Stimulated activated effector memory CD8-positive, alpha-beta T cell treated with anti-CD3 and anti-CD28 coated beads, Interleukin-12 subunit alpha, Interleukin-12 subunit beta, amount 100 ng/mL, for 72 hours (primary cell): ENCODE measurements around the gene PCID2.

Experiments
- ATAC-seq: fragments of 150-1000 bp; cut with Tn5 transposase; 2 replicates; pipeline ENCODE4 v1.10.0; 2021
- DNase-seq, 2 donors: peaks; one replicate each; pipeline ENCODE4 v3.0.0; 2021 to 2022; ENCODE audit warnings: low spot score in 2 of 2
- H3K27ac Mint-ChIP-seq: one replicate; pipeline ENCODE4 v1.8.0; 2022; ENCODE audit warnings: mild to moderate bottlenecking, mixed read lengths
- H3K36me3 Mint-ChIP-seq: one replicate; pipeline ENCODE4 v1.8.0; 2022; ENCODE audit warnings: mild to moderate bottlenecking, mixed read lengths
- H3K4me1 Mint-ChIP-seq: one replicate; pipeline ENCODE4 v1.8.0; 2022; ENCODE audit warnings: mixed read lengths
- H3K4me3 Mint-ChIP-seq: one replicate; pipeline ENCODE4 v1.8.0; 2022; ENCODE audit warnings: mild to moderate bottlenecking, mixed read lengths
- H3K9me3 Mint-ChIP-seq: one replicate; pipeline ENCODE4 v1.8.0; 2022; ENCODE audit warnings: mixed read lengths

PCID2 gene

GRCh38 chr13:113144255-113144629 is 64.2 kb downstream of the PCID2 start:
- Mint-ChIP-seq H3K27ac (no peak overlapping the region), H3K36me3 (peaks cover 7% of the 10 kb centered on the region), H3K4me3 (no peak overlapping the region), H3K4me1 (peaks cover 7% of the 10 kb centered on the region), H3K9me3 (peaks cover 5% of the 10 kb centered on the region)
- DNase-seq (no peak), ATAC-seq (no peak)

GRCh38 chr13:113143466-113144254 is 64.8 kb downstream of the PCID2 start:
- Mint-ChIP-seq H3K36me3 (peaks cover 7% of the 10 kb centered on the region), H3K4me1 (peaks cover 7% of the 10 kb centered on the region), H3K9me3 (peaks cover 5% of the 10 kb centered on the region), H3K4me3 (no peak overlapping the region), H3K27ac (no peak overlapping the region)
- DNase-seq (no peak), ATAC-seq (no peak)

- Mint-ChIP-seq H3K36me3 (peaks cover 7% of the 10 kb centered on the region), H3K27ac (no peak overlapping the region), H3K4me3 (no peak overlapping the region), H3K4me1 (peaks cover 7% of the 10 kb centered on the region), H3K9me3 (peaks cover 5% of the 10 kb centered on the region)
- ATAC-seq (no peak), DNase-seq (no peak)
Measured at GRCh38 chr13:113142876-113143275, 65.6 kb downstream of the PCID2 start.

- Mint-ChIP-seq H3K36me3 (peaks cover 7% of the 10 kb centered on the region), H3K27ac (no peak overlapping the region)
- DNase-seq: no peak
Measured at GRCh38 chr13:113141601-113141970, 66.9 kb downstream of the PCID2 start.

GRCh38 chr13:113140677-113141600 is 67.5 kb downstream of the PCID2 start:
- ATAC-seq: no peak
- H3K4me1 Mint-ChIP-seq: peaks cover 5% of the 10 kb centered on the region

More at GRCh38 chr13:113141601-113141970, 66.9 kb downstream of the PCID2 start:
- Mint-ChIP-seq H3K4me1 (peaks cover 7% of the 10 kb centered on the region), H3K4me3 (no peak overlapping the region), H3K9me3 (peaks cover 5% of the 10 kb centered on the region)
- ATAC-seq: no peak

GRCh38 chr13:113139577-113139976 is 68.9 kb downstream of the PCID2 start:
- no peaks in the 10 kb centered on the region for H3K9me3 Mint-ChIP-seq
- no peak overlapping the region for H3K4me3 Mint-ChIP-seq
- DNase-seq (no peak), ATAC-seq (no peak)
- no peak overlapping the region for H3K27ac Mint-ChIP-seq
- no peaks in the 10 kb centered on the region for H3K4me1 Mint-ChIP-seq
- H3K36me3 Mint-ChIP-seq: no peaks in the 10 kb centered on the region

More at GRCh38 chr13:113140677-113141600, 67.5 kb downstream of the PCID2 start:
- Mint-ChIP-seq H3K9me3 (peaks cover 5% of the 10 kb centered on the region), H3K27ac (no peak overlapping the region), H3K4me3 (no peak overlapping the region), H3K36me3 (peaks cover 7% of the 10 kb centered on the region)
- no peak for DNase-seq

GRCh38 chr13:113138792-113139551 is 69.5 kb downstream of the PCID2 start:
- Mint-ChIP-seq H3K4me3 (no peak overlapping the region), H3K36me3 (no peaks in the 10 kb centered on the region)

GRCh38 chr13:113137691-113138298 is 70.7 kb downstream of the PCID2 start:
- H3K27ac Mint-ChIP-seq: no peak overlapping the region
- H3K4me1 Mint-ChIP-seq: no peaks in the 10 kb centered on the region
- H3K36me3 Mint-ChIP-seq: no peaks in the 10 kb centered on the region
- no peak overlapping the region for H3K4me3 Mint-ChIP-seq
- DNase-seq (no peak), ATAC-seq (no peak)
- H3K9me3 Mint-ChIP-seq: no peaks in the 10 kb centered on the region

More at GRCh38 chr13:113138792-113139551, 69.5 kb downstream of the PCID2 start:
- no peak for ATAC-seq
- no peak for DNase-seq
- no peaks in the 10 kb centered on the region for H3K9me3 Mint-ChIP-seq
- H3K27ac Mint-ChIP-seq: no peak overlapping the region
- no peaks in the 10 kb centered on the region for H3K4me1 Mint-ChIP-seq

- no peak for DNase-seq
- no peaks in the 10 kb centered on the region for H3K9me3 Mint-ChIP-seq
- H3K36me3 Mint-ChIP-seq: no peaks in the 10 kb centered on the region
- H3K4me1 Mint-ChIP-seq: peaks cover under 1% of the 10 kb centered on the region
- no peak overlapping the region for H3K4me3 Mint-ChIP-seq
- no peak for ATAC-seq
- H3K27ac Mint-ChIP-seq: no peak overlapping the region
Measured at GRCh38 chr13:113135281-113135760, 73.1 kb downstream of the PCID2 start.

- H3K4me3 Mint-ChIP-seq: peak overlapping the region; percentile 49
- DNase-seq (no peak), ATAC-seq (peak; percentile 74)
- H3K27ac Mint-ChIP-seq: no peak overlapping the region
- H3K36me3 Mint-ChIP-seq: no peaks in the 10 kb centered on the region
- H3K9me3 Mint-ChIP-seq: no peaks in the 10 kb centered on the region
- peaks cover 11% of the 10 kb centered on the region for H3K4me1 Mint-ChIP-seq
Measured at GRCh38 chr13:113129921-113130750, 78.3 kb downstream of the PCID2 start.

- H3K9me3 Mint-ChIP-seq: no peaks in the 10 kb centered on the region
- H3K4me3 Mint-ChIP-seq: no peak overlapping the region
- H3K27ac Mint-ChIP-seq: no peak overlapping the region
- no peaks in the 10 kb centered on the region for H3K36me3 Mint-ChIP-seq
- H3K4me1 Mint-ChIP-seq: peaks cover 11% of the 10 kb centered on the region
- ATAC-seq: no peak
- DNase-seq: no peak
Measured at GRCh38 chr13:113129480-113129879, 79.0 kb downstream of the PCID2 start.
